OCI-LY7 (cell line): ENCODE results near the gene ARG2. TPM values are rescaled to one million over a fixed set of nuclear protein-coding genes. Genes with fewer than 3 reads are reported as not detected.

Experiments used
- BruUV-seq: library from RNA; stranded (reverse); fragments of 400-500 nt; replicated peaks from 2 replicates; lab custom pipeline; 2021; lab: Mats Ljungman, UMichigan
- CTCF ChIA-PET: fragments of 300-600 bp; sonication (Branson Sonifier 250); formaldehyde crosslinking; loops from one replicate; lab custom pipeline; 2022; ENCODE audit warnings: antibody characterized with exemption; ENCODE audit not compliant: unreplicated experiment; lab: Charles Lee
- POLR2A ChIA-PET: fragments of 300-600 bp; sonication (Branson Sonifier 250); formaldehyde crosslinking; loops from one replicate; lab custom pipeline; 2022; ENCODE audit warnings: antibody characterized with exemption; lab: Charles Lee
- DNase-seq: peaks from one replicate; pipeline ENCODE4 v3.0.0-alpha.2; 2015; ENCODE audit warnings: low spot score
- H2AFZ ChIP-seq: fragments of 200-600 bp; sonication (generic), shearing (Covaris generic); 2 replicates; pipeline ENCODE4 v1.6.1; 2014; ENCODE audit warnings: mild to moderate bottlenecking, antibody characterized with exemption, low read length, moderate library complexity
- H3K27ac ChIP-seq: fragments of 200-600 bp; sonication (generic); 2 replicates; pipeline ENCODE4 v1.5.1; 2014; ENCODE audit warnings: mixed run types, low read depth, mild to moderate bottlenecking, moderate library complexity, low read length, inconsistent platforms; ENCODE audit not compliant: poor library complexity, severe bottlenecking
- H3K36me3 ChIP-seq: fragments of 200-600 bp; sonication (generic); 2 replicates; pipeline ENCODE4 v1.6.1; 2014; ENCODE audit warnings: mild to moderate bottlenecking, antibody characterized with exemption, low read length, moderate library complexity, mixed read lengths; ENCODE audit not compliant: insufficient read depth
- H3K4me1 ChIP-seq: fragments of 200-600 bp; sonication (generic); 2 replicates; pipeline ENCODE4 v1.5.1; 2014; ENCODE audit warnings: mild to moderate bottlenecking, low read length; ENCODE audit not compliant: insufficient read depth, poor library complexity, severe bottlenecking
- H3K4me2 ChIP-seq: fragments of 200-600 bp; sonication (generic); 2 replicates; pipeline ENCODE4 v1.6.1; 2014; ENCODE audit warnings: mild to moderate bottlenecking, low read length
- H3K4me3 ChIP-seq: fragments of 200-600 bp; sonication (generic); 2 replicates; pipeline ENCODE4 v1.5.1; 2014; ENCODE audit warnings: mild to moderate bottlenecking, low read depth, low read length; ENCODE audit not compliant: poor library complexity, severe bottlenecking
- H3K79me2 ChIP-seq: fragments of 200-600 bp; sonication (generic); 2 replicates; pipeline ENCODE4 v1.6.1; 2016; ENCODE audit warnings: low read depth, mild to moderate bottlenecking, low read length, moderate library complexity, mixed read lengths; ENCODE audit not compliant: insufficient read depth
- H3K9me2 ChIP-seq: fragments of 200-600 bp; sonication (generic); 2 replicates; pipeline ENCODE4 v1.6.1; 2016; ENCODE audit warnings: mild to moderate bottlenecking, low read length, mixed read lengths; ENCODE audit not compliant: insufficient read depth
- H3K9me3 ChIP-seq: fragments of 200-600 bp; sonication (generic); 2 replicates; pipeline ENCODE4 v1.6.1; 2014; ENCODE audit warnings: mild to moderate bottlenecking, mixed run types, low read length, mixed read lengths
- H4K20me1 ChIP-seq: fragments of 200-600 bp; sonication (generic); 2 replicates; pipeline ENCODE4 v1.6.1; 2014; ENCODE audit warnings: mild to moderate bottlenecking, antibody characterized with exemption, low read length, moderate library complexity, mixed read lengths; ENCODE audit not compliant: insufficient read depth
- CTCF ChIP-seq: fragments of 200-600 bp; sonication (generic); conservative IDR thresholded peaks from 2 replicates; pipeline ENCODE4 v1.5.1; 2014; ENCODE audit warnings: mild to moderate bottlenecking, antibody characterized with exemption, low read length, moderate library complexity, mixed read lengths
- EZH2phosphoT487 ChIP-seq: fragments of 200-600 bp; sonication (generic); IDR thresholded peaks from 2 replicates; pipeline ENCODE4 v1.6.1; 2018; ENCODE audit warnings: low read depth, borderline replicate concordance, mild to moderate bottlenecking, mixed run types, antibody characterized with exemption, low read length, moderate library complexity, mixed read lengths
- intact Hi-C: fragments of 100-400 bp; cut with micrococcal nuclease; formaldehyde crosslinking; loops from one replicate; pipeline ENCODE4 v1.10.0; 2022; ENCODE audit not compliant: unreplicated experiment
- total RNA-seq, 2 experiments: library from RNA; depleted of rRNA in 1 of 2; stranded (reverse); fragments of >200 nt in 1 of 2; shearing (Covaris generic) in 1 of 2; gene quantifications; 2 replicates each; pipeline ENCODE4 v1.2.3, GENCODE V29; 2014 to 2022

Gene ARG2
- total RNA-seq, 2 experiments from 2014 or later = 2.0 to 4.2 TPM

- intact Hi-C loops = no loop called here
- Histone ChIP-seq H3K4me2 (peak overlapping the region; percentile 87), H3K4me1 (peaks cover 28% of the 10 kb centered on the region), H3K9me3 (no peaks in the 10 kb centered on the region), H3K9me2 (no peaks in the 10 kb centered on the region), H3K79me2 (peaks cover 34% of the 10 kb centered on the region), H4K20me1 (peaks cover 20% of the 10 kb centered on the region), H3K36me3 (peaks cover 25% of the 10 kb centered on the region), H3K27ac (no peak overlapping the region), H2AFZ (no peak overlapping the region), H3K4me3 (peak overlapping the region; percentile 82)
- ChIA-PET CTCF (interaction anchor here (0.6 to 0.7 kb wide), 3 partner anchors 21 to 152 kb away, joined by 3 read pairs; no protein-coding TSS in a partner anchor), POLR2A (interaction anchor here (1.0 to 1.1 kb wide), 3 partner anchors 10 to 31 kb away, joined by 3 to 5 read pairs (median 4); partner anchors contain the start of gene RDH12)
- TF ChIP-seq CTCF (no peak), EZH2phosphoT487 (no peak)
- DNase-seq = no peak
- TSS peak; percentile 63 for BruUV-seq
Observed at GRCh38 chr14:67673451-67673850, 53.7 kb downstream of the ARG2 start.

GRCh38 chr14:67674139-67674479 lies 54.4 kb downstream of the ARG2 start:
- peak overlapping the region; percentile 53 for H3K27ac ChIP-seq
- H4K20me1 ChIP-seq = peaks cover 13% of the 10 kb centered on the region
- no TSS peak for BruUV-seq
- H3K36me3 ChIP-seq = peaks cover 32% of the 10 kb centered on the region
- H3K9me2 ChIP-seq = no peaks in the 10 kb centered on the region
- H3K9me3 ChIP-seq = no peaks in the 10 kb centered on the region
- DNase-seq = peak; percentile 56
- ChIA-PET POLR2A (interaction anchor here (1.0 to 1.1 kb wide), 3 partner anchors 28 to 317 kb away, joined by 3 to 5 read pairs (median 3); partner anchors contain the start of gene RDH12), CTCF (interaction anchor here (0.6 kb wide), 2 partner anchors 75 to 151 kb away, joined by 3 read pairs; no protein-coding TSS in a partner anchor)
- H3K4me2 ChIP-seq = peak overlapping the region; percentile 87
- H3K4me1 ChIP-seq = peaks cover 21% of the 10 kb centered on the region
- H3K4me3 ChIP-seq = peak overlapping the region; percentile 82
- H3K79me2 ChIP-seq = peaks cover 31% of the 10 kb centered on the region
- intact Hi-C loops = loop anchor here (2.0 kb wide), 1 partner anchor 21 kb away; the partner anchor contains the start of gene RDH11
- TF ChIP-seq CTCF (peak; percentile 47; the same call in 1 of the 2 replicates), EZH2phosphoT487 (no peak)
- H2AFZ ChIP-seq = peak overlapping the region; percentile 83; the same call in 1 of the 2 replicates
